Measurements from ENCODE around the gene ADRA2B. TPM values are rescaled to one million over a fixed set of nuclear protein-coding genes. Genes with fewer than 3 reads are reported as not detected.
A peak's percentile ranks its signal among the peaks of the same experiment; 100 is the strongest.
"Not testable (repeated sequence)": the region's sequence is repeated elsewhere in the genome, so short reads cannot be mapped to it uniquely, and the experiment has no call there.

Gene ADRA2B
- total RNA-seq, 1 donor from 2014 or later, result 2.9 TPM

- H3K4me1 ChIP-seq, result peaks cover 16% of the 10 kb centered on the region
- no peak overlapping the region for H3K4me3 ChIP-seq
- no peak for TF ChIP-seq CTCF (IDR thresholded peaks at IDR 0.05; ENCODE audit: borderline replicate concordance)
- H3K9me3 ChIP-seq (replicated peaks), result peaks cover 26% of the 10 kb centered on the region
- intact Hi-C loops (cut with micrococcal nuclease), result no loop called here
- H3K27me3 ChIP-seq (ENCODE audit: low read depth), result no peaks in the 10 kb centered on the region
- DNase-seq, result no peak
- H3K27ac ChIP-seq (replicated peaks), result no peak overlapping the region
- no peaks in the 10 kb centered on the region for H3K36me3 ChIP-seq
Observed at GRCh38 chr2:96073170-96073775, 43.1 kb downstream of the ADRA2B start.

- Histone ChIP-seq H3K27me3 (ENCODE audit: low read depth) (no peaks in the 10 kb centered on the region), H3K9me3 (replicated peaks) (peaks cover 26% of the 10 kb centered on the region), H3K4me1 (peaks cover 16% of the 10 kb centered on the region), H3K4me3 (no peak overlapping the region), H3K27ac (replicated peaks) (peak overlapping the region; percentile 56), H3K36me3 (no peaks in the 10 kb centered on the region)
- peak; percentile 15 for DNase-seq
- intact Hi-C loops (cut with micrococcal nuclease), result no loop called here
- TF ChIP-seq CTCF (IDR thresholded peaks at IDR 0.05; ENCODE audit: borderline replicate concordance), result no peak
Observed at GRCh38 chr2:96072746-96073145, 43.6 kb downstream of the ADRA2B start.

DNA sequence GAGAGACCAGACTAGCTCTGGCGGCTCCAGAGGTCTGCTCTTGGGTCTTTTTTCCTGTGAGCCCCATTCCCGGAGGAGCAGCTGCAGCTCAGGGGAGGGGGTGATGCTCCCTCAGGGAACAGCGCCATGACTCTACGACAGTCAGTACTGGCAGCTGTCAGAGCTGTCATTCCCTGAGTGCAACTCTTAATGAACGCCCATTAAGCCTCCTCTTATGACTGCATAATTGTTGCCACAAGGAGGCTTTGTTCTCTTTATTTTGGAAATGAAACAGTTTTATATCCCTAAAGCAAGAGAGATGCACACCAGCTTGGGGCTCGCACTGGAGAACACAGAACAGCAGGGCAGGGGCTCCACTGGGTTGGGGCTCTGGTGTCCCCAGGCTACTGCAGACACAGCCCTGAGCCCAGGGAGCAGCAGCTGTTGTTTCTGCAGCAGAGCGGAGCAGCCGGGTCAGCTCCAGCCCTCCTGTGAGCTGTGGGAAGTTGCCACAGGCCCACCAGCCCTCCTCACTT lies 44.3 kb downstream of the ADRA2B start:
- H3K27me3 ChIP-seq (ENCODE audit: low read depth); intact Hi-C loops (cut with micrococcal nuclease); H3K36me3 ChIP-seq; DNase-seq; H3K4me3 ChIP-seq: not testable (repeated sequence)
- H3K27ac ChIP-seq (replicated peaks), result peak overlapping the region; percentile 56
- H3K9me3 ChIP-seq (replicated peaks), result peaks cover 21% of the 10 kb centered on the region
- peaks cover 16% of the 10 kb centered on the region for H3K4me1 ChIP-seq

DNA sequence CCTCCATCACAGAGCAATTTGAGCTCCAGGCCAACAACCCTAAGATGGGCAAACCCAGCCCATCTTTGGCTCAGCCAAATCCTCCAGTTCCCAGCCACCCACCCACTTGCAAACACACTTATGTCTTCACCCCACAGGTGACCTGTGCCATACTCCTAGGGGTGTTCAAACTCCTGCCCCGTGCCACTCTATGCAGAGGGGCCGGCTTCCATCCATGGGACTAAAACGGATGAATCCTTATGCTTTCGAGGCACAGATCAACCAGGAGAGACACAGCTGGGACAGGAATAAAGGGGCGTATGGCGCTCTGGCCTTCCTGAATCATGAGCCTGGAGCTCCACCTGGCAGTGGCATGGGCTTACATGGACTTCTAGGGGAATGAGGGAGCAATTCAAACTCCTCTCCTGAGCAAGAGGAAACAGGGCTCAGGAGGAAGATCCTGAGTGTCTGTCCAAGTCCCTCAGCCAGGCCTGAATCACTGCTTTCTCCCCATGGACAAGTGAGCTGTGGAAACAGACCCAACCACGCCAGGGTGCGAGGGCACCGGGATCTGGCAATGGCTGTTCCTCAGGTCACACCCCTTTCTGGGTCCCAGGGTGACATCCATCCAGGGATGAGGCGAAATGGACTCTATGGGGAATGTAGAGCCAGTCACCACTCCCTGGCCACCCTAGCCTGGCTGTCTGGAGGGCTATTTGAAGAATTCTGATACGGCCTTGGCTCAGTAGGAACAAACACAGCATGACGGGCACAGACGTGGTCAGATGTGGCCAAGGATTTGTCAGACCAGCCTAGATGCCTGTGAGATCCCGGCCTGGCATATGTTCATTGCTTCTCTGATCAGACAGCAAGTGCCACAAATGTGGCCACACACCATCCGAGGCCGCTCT lies 45.0 kb downstream of the ADRA2B start:
- H3K4me1 ChIP-seq, result peaks cover 16% of the 10 kb centered on the region
- intact Hi-C loops (cut with micrococcal nuclease); H3K27me3 ChIP-seq (ENCODE audit: low read depth); H3K36me3 ChIP-seq; H3K4me3 ChIP-seq: not testable (repeated sequence)
- peak overlapping the region; percentile 56 for H3K27ac ChIP-seq (replicated peaks)
- H3K9me3 ChIP-seq (replicated peaks), result peaks cover 14% of the 10 kb centered on the region
- peak; percentile 16 for DNase-seq

DNA sequence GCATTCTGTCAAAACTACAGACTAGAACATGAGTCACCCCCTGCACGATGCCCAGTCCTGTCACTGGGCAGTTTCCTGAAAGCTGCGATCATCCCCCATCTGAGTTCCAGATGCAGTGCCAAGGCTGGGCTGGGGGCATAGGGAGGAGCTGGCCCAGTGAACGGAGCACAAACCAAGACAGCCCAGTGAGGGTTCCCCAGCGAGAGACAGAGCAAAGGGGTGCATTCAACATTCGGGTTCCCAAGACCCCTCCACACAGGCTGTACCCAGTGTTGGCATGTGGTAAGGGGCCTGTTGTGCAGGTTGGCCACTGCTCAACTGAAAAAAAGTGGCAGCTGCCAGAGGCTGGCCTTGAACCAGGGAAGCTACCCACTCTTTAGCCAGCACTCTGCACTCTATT lies 46.0 kb downstream of the ADRA2B start:
- H3K27me3 ChIP-seq (ENCODE audit: low read depth); intact Hi-C loops (cut with micrococcal nuclease); H3K27ac ChIP-seq (replicated peaks); DNase-seq; H3K9me3 ChIP-seq (replicated peaks); H3K36me3 ChIP-seq; H3K4me3 ChIP-seq: not testable (repeated sequence)
- H3K4me1 ChIP-seq, result peaks cover 16% of the 10 kb centered on the region

- intact Hi-C loops (cut with micrococcal nuclease); H3K27me3 ChIP-seq (ENCODE audit: low read depth): not testable (repeated sequence)
Observed at GRCh38 chr2:96069878-96070277, 46.5 kb downstream of the ADRA2B start.

GRCh38 chr2:96067902-96068581 lies 48.3 kb downstream of the ADRA2B start:
- H3K9me3 ChIP-seq (replicated peaks); H3K27me3 ChIP-seq (ENCODE audit: low read depth); H3K36me3 ChIP-seq; H3K4me3 ChIP-seq; intact Hi-C loops (cut with micrococcal nuclease); H3K27ac ChIP-seq (replicated peaks): not testable (repeated sequence)
- H3K4me1 ChIP-seq, result peaks cover 19% of the 10 kb centered on the region
- peak; percentile 13 for DNase-seq

More at GRCh38 chr2:96069878-96070277, 46.5 kb downstream of the ADRA2B start:
- peaks cover 16% of the 10 kb centered on the region for H3K4me1 ChIP-seq
- H3K27ac ChIP-seq (replicated peaks); DNase-seq; H3K36me3 ChIP-seq; H3K9me3 ChIP-seq (replicated peaks); H3K4me3 ChIP-seq: not testable (repeated sequence)

GRCh38 chr2:96067098-96067660 lies 49.2 kb downstream of the ADRA2B start:
- H3K4me1 ChIP-seq, result peaks cover 10% of the 10 kb centered on the region
- intact Hi-C loops (cut with micrococcal nuclease); H3K27ac ChIP-seq (replicated peaks); DNase-seq; H3K36me3 ChIP-seq; H3K4me3 ChIP-seq; H3K27me3 ChIP-seq (ENCODE audit: low read depth); H3K9me3 ChIP-seq (replicated peaks): not testable (repeated sequence)

- H3K4me3 ChIP-seq; H3K27me3 ChIP-seq (ENCODE audit: low read depth); intact Hi-C loops (cut with micrococcal nuclease); H3K4me1 ChIP-seq; H3K9me3 ChIP-seq (replicated peaks); H3K36me3 ChIP-seq; H3K27ac ChIP-seq (replicated peaks); DNase-seq: not testable (repeated sequence)
Observed at GRCh38 chr2:96066511-96066910, 49.9 kb downstream of the ADRA2B start.

DNA sequence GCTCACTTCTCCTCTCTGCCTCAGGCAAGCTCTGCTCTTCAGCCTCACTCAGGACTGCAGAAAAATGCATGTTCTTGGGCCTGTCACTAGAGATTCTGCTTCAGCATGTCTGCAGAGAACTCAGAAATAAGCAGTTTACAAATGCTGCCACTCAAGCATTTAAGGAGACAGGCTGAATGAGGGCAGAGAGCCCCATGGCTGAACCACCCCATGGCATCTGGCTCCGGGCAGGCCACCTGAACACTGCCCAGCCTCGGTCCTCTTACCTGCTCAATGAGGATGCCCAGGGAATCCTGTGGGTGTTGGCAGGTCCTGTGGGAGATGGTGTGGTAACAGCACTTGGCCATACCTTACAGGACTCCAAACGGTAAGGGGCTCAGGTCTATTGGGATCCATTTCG lies 50.4 kb downstream of the ADRA2B start:
- H3K4me3 ChIP-seq; H3K27ac ChIP-seq (replicated peaks); H3K36me3 ChIP-seq; H3K9me3 ChIP-seq (replicated peaks); H3K27me3 ChIP-seq (ENCODE audit: low read depth); H3K4me1 ChIP-seq; intact Hi-C loops (cut with micrococcal nuclease): not testable (repeated sequence)
- peak; percentile 11 for DNase-seq

Measured in left ventricle myocardium inferior (tissue), 1 donor.